ENCODE data around the gene VAMP2. TPM values are rescaled to one million over a fixed set of nuclear protein-coding genes. Genes with fewer than 3 reads are reported as not detected.
A peak's percentile ranks its signal among the peaks of the same experiment; 100 is the strongest.
"Not testable (repeated sequence)": the region's sequence is repeated elsewhere in the genome, so short reads cannot be mapped to it uniquely, and the experiment has no call there.

Gene VAMP2
- total RNA-seq, 4 donors from 2014 or later = 10.9 to 37.0 (median 25.7) TPM

GRCh38 chr17:8175795-8176196 is 13.0 kb upstream of the VAMP2 start:
- no peak for ATAC-seq
- intact Hi-C loops (cut with DNase I; ENCODE audit: low total_unique reads) = no loop called here
- in situ Hi-C loops (cut with MboI; ENCODE audit: low sequenced_read_pairs in 4 of 4) = loop anchor here in 1 of 4 donors (10.0 kb wide), 1 partner anchor 51 kb away; the partner anchor contains the start of gene HES7
- TF ChIP-seq CTCF (IDR thresholded peaks at IDR 0.05 in 4 of 5, conservative IDR thresholded peaks at IDR 0.05 in 1 of 5) (no peak), POLR2A (IDR thresholded peaks at IDR 0.05) (no peak)
- no peaks in the 10 kb centered on the region for H3K9me3 ChIP-seq
- peaks cover 8 to 25% of the 10 kb centered on the region in 2 donors for H3K4me1 ChIP-seq
- H3K27me3 ChIP-seq = no peaks in the 10 kb centered on the region
- DNase-seq = no peak
- H3K27ac ChIP-seq = peak overlapping the region; percentile 56 to 75 (median 65)
- peak overlapping the region; percentile 52 to 76 (median 61) for H3K4me3 ChIP-seq
- no peaks in the 10 kb centered on the region for H3K36me3 ChIP-seq

GRCh38 chr17:8173871-8174322 is 11.1 kb upstream of the VAMP2 start:
- DNase-seq = no peak
- in situ Hi-C loops (cut with MboI; ENCODE audit: low sequenced_read_pairs in 4 of 4) (loop anchor here in 1 of 4 donors (10.0 kb wide), 1 partner anchor 49 kb away; the partner anchor contains the start of gene HES7), intact Hi-C loops (cut with DNase I; ENCODE audit: low total_unique reads) (loop anchor here (1.0 kb wide), 2 partner anchors 10 to 12 kb away; no protein-coding TSS in a partner anchor)
- Histone ChIP-seq H3K4me3 (peak overlapping the region; percentile 29 to 54 (median 45)), H3K27me3 (no peaks in the 10 kb centered on the region), H3K9me3 (no peaks in the 10 kb centered on the region), H3K36me3 (no peaks in the 10 kb centered on the region), H3K4me1 (peaks cover 8 to 25% of the 10 kb centered on the region in 2 donors), H3K27ac (peak overlapping the region; percentile 77 to 91 (median 85))
- ATAC-seq = no peak
- TF ChIP-seq POLR2A (IDR thresholded peaks at IDR 0.05) (no peak), CTCF (IDR thresholded peaks at IDR 0.05 in 4 of 5, conservative IDR thresholded peaks at IDR 0.05 in 1 of 5) (no peak)

GRCh38 chr17:8173056-8173870 is 10.5 kb upstream of the VAMP2 start:
- DNase-seq (peak; percentile 74 to 85), ATAC-seq (peak; percentile 95 to 96)
- Histone ChIP-seq H3K9me3 (no peaks in the 10 kb centered on the region), H3K4me1 (peaks cover 8 to 25% of the 10 kb centered on the region in 2 donors), H3K4me3 (peak overlapping the region; percentile 29 to 54 (median 45)), H3K27me3 (no peaks in the 10 kb centered on the region), H3K27ac (peak overlapping the region; percentile 77 to 91 (median 85)), H3K36me3 (no peaks in the 10 kb centered on the region)
- TF ChIP-seq POLR2A (IDR thresholded peaks at IDR 0.05) (peak; percentile 99 to 100), CTCF (IDR thresholded peaks at IDR 0.05 in 4 of 5, conservative IDR thresholded peaks at IDR 0.05 in 1 of 5) (peak in 1 of 5 experiments; percentile 9)
- intact Hi-C loops (cut with DNase I; ENCODE audit: low total_unique reads) = loop anchor here (1.0 kb wide), 2 partner anchors 9 to 13 kb away; no protein-coding TSS in a partner anchor
- in situ Hi-C loops (cut with MboI; ENCODE audit: low sequenced_read_pairs in 4 of 4) = loop anchor here in 1 of 4 donors (10.0 kb wide), 1 partner anchor 48 kb away; the partner anchor contains the start of gene HES7

- H3K4me1 ChIP-seq; H3K36me3 ChIP-seq; H3K9me3 ChIP-seq; ATAC-seq; DNase-seq; H3K4me3 ChIP-seq; H3K27ac ChIP-seq; H3K27me3 ChIP-seq; intact Hi-C loops (cut with DNase I; ENCODE audit: low total_unique reads): not testable (repeated sequence)
- in situ Hi-C loops (cut with MboI; ENCODE audit: low sequenced_read_pairs in 4 of 4) = loop anchor here in 1 of 4 donors (10.0 kb wide), 1 partner anchor 45 kb away; the partner anchor contains the start of gene HES7
Measured at GRCh38 chr17:8170186-8170585, 7.4 kb upstream of the VAMP2 start.

GRCh38 chr17:8167526-8167925 is 4.8 kb upstream of the VAMP2 start:
- no peak overlapping the region for H3K27ac ChIP-seq
- intact Hi-C loops (cut with DNase I; ENCODE audit: low total_unique reads) (no loop called here), in situ Hi-C loops (cut with MboI; ENCODE audit: low sequenced_read_pairs in 4 of 4) (no loop called here)
- ATAC-seq (no peak), DNase-seq (no peak)
- H3K36me3 ChIP-seq = no peaks in the 10 kb centered on the region
- no peaks in the 10 kb centered on the region for H3K9me3 ChIP-seq
- no peaks in the 10 kb centered on the region for H3K27me3 ChIP-seq
- H3K4me3 ChIP-seq = no peak overlapping the region
- TF ChIP-seq POLR2A (IDR thresholded peaks at IDR 0.05) (no peak), CTCF (IDR thresholded peaks at IDR 0.05 in 4 of 5, conservative IDR thresholded peaks at IDR 0.05 in 1 of 5) (no peak)
- peaks cover 19 to 23% of the 10 kb centered on the region in 2 donors for H3K4me1 ChIP-seq
